ENCODE results near the gene SCAI. TPM values are rescaled to one million over a fixed set of nuclear protein-coding genes. Genes with fewer than 3 reads are reported as not detected.
"Not testable (repeated sequence)": the region's sequence is repeated elsewhere in the genome, so short reads cannot be mapped to it uniquely, and the experiment has no call there.

SCAI gene
- total and polyA plus RNA-seq, 2 of the 4 experiments (the other 2 are of a cell fraction), result 3.6 to 14.5 TPM

DNA sequence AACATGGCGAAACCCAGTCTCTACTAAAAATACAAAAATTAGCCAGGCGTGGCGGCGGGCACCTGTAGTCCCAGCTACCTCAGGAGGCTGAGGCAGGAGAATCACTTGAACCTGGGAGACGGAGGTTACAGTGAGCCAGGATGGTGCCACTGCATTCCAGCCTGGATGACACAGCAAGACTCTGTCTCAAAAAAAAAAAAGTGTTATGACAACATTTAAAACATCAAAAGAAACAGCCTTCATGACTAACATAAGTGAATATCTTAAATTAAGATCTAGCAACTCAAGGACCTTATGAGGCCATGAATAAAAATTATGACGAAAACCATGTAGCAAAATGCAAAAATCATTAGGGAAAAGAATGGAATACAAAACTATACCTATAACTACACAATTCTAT, 19.6 kb upstream of the SCAI start:
- H3K4me3 ChIP-seq (ENCODE audit: insufficient read depth, low read depth, low read length); H2BK120ac ChIP-seq (ENCODE audit: low read depth, low read length); H3K14ac ChIP-seq (replicated peaks; ENCODE audit: low read depth, low read length); H3K9me3 ChIP-seq (ENCODE audit: control insufficient read depth, insufficient read depth, low read length); H3K4me2 ChIP-seq (ENCODE audit: low read depth, low read length); CTCF ChIA-PET; H4K8ac ChIP-seq (ENCODE audit: low read depth in 2 of 2, low read length in 2 of 2); ATAC-seq (ENCODE audit: low read depth); H3K56ac ChIP-seq (ENCODE audit: extremely low read depth, insufficient read depth, low read length); H2BK5ac ChIP-seq (ENCODE audit: low read depth, low read length, poor library complexity, severe bottlenecking); H4K5ac ChIP-seq (ENCODE audit: low read depth, low read length); DNase-seq; H2AFZ ChIP-seq (replicated peaks; ENCODE audit: low read length, poor library complexity); H3K4ac ChIP-seq (ENCODE audit: low read depth, low read length); in situ Hi-C loops (cut with MboI; ENCODE audit: low sequenced_read_pairs); H2AK9ac ChIP-seq (replicated peaks; ENCODE audit: low read depth, low read length, poor library complexity); H2BK15ac ChIP-seq (ENCODE audit: low read depth, low read length); intact Hi-C loops (cut with micrococcal nuclease); H3K9me1 ChIP-seq (ENCODE audit: insufficient read depth, low read length); H2BK20ac ChIP-seq (ENCODE audit: low read depth, low read length); H2AK5ac ChIP-seq (ENCODE audit: low read depth, low read length); H3K18ac ChIP-seq (ENCODE audit: low read depth, low read length); POLR2A ChIA-PET (ENCODE audit: unreplicated experiment); dilution Hi-C loops (cut with HindIII; ENCODE audit: low sequenced_read_pairs, unreplicated experiment); H3K23ac ChIP-seq (ENCODE audit: low read depth, low read length); H3K36me3 ChIP-seq (ENCODE audit: control insufficient read depth, insufficient read depth, low read length); BruUV-seq (replicated peaks); H3K27ac ChIP-seq (ENCODE audit: insufficient read depth, low read length); H3K27me3 ChIP-seq (ENCODE audit: control insufficient read depth, insufficient read depth, low read length); H4K91ac ChIP-seq (ENCODE audit: insufficient read depth, low read depth, low read length); H3K9ac ChIP-seq (ENCODE audit: low read depth, low read length): not testable (repeated sequence)
- Histone ChIP-seq H3K4me1 (ENCODE audit: control insufficient read depth, insufficient read depth, low read length) (peaks cover 10% of the 10 kb centered on the region), H3K79me1 (ENCODE audit: low read depth in 1 of 2, low read length in 2 of 2) (peaks cover 22 to 70% of the 10 kb centered on the region in 2 experiments), H4K20me1 (ENCODE audit: insufficient read depth, low read length) (peaks cover 15% of the 10 kb centered on the region; the same call in 1 of the 2 replicates)
- WGBS, 2 experiments (ENCODE audit: extremely low coverage in 2 of 2, insufficient read length in 1 of 2), result no CpG with 5 or more reads among the region's 6 CpGs
